H1 (cell line): ENCODE data around the gene SPTLC3. TPM values are rescaled to one million over a fixed set of nuclear protein-coding genes. Genes with fewer than 3 reads are reported as not detected.

ENCODE experiments used
- CREB1 ChIP-seq: IDR thresholded peaks from 2 replicates; pipeline ENCODE4 v1.6.1; 2012; ENCODE audit warnings: inconsistent platforms
- POU5F1 ChIP-seq: IDR thresholded peaks from 2 replicates; pipeline ENCODE4 v1.6.1; 2011; ENCODE audit warnings: low read depth, mild to moderate bottlenecking, low read length, moderate library complexity
- RFX5 ChIP-seq: IDR thresholded peaks from 2 replicates; pipeline ENCODE4 v1.6.1; 2011; ENCODE audit warnings: low read depth, low read length, improper control_type of control experiment, borderline replicate concordance
- SIN3A ChIP-seq, 2 experiments: IDR thresholded peaks in 1 of 2; conservative IDR thresholded peaks in 1 of 2; 2 replicates each; pipeline ENCODE4 v1.6.1; 2011 to 2012; ENCODE audit warnings: low read length in 2 of 2, improper control_type of control experiment in 1 of 2, low read depth in 1 of 2, mild to moderate bottlenecking in 1 of 2
- TEAD4 ChIP-seq: IDR thresholded peaks from 2 replicates; pipeline ENCODE4 v1.6.1; 2012; ENCODE audit warnings: low read depth, low read length, inconsistent platforms, mixed read lengths
- polyA plus RNA-seq, 7 experiments: library from polyadenylated mRNA; depleted of rRNA in 3 of 7; stranded (reverse) in 5 of 7; unstranded in 2 of 7; fragments of >200 nt in 5 of 7; fragments of 200-250 nt in 2 of 7; gene quantifications; 1 replicate in 5 of 7; 2 replicates in 1 of 7; 4 replicates in 1 of 7; pipeline versions ENCODE4 v1.2.1 to v1.2.3, GENCODE V29; 2011 to 2013; ENCODE audit warnings: missing spikeins in 2 of 7, mixed read lengths in 2 of 7
- total RNA-seq: library from RNA; stranded (reverse); fragmentation: NEBNext Ultra II Directional; extraction: Animal tissue kit (Norgen Biotek cat#: 25700); gene quantifications from 2 replicates; pipeline ENCODE4 v1.2.1, GENCODE V29; 2021

Gene SPTLC3
- total and polyA plus RNA-seq, 2 of the 8 experiments (the other 6 are each of a cell fraction or from before 2014, with no cell fraction given) = 0.23 to 0.82 TPM

DNA sequence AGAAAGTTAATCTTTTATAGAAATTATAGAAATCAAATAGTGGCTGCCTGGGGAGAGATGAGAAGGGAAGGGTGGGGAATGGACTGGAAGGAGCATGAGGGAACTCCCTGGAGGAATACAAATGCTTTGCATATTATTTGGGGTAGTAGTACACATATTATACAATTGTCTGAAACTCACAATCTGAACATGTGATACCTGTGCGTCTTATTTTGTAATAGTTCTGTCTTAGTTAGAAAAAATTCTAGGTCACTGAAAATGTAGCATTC, 30.7 kb upstream of the SPTLC3 start (continued):
- no peak for TF ChIP-seq TEAD4
- no peak for TF ChIP-seq POU5F1
- no peak for TF ChIP-seq RFX5
- TF ChIP-seq SIN3A (conservative IDR thresholded peaks at IDR 0.05 in 1 of 2, IDR thresholded peaks at IDR 0.05 in 1 of 2; ENCODE audit: low read depth in 1 of 2, low read length in 2 of 2) = no peak
- no peak for TF ChIP-seq CREB1
- TF ChIP-seq, all 59 proteins: peak for 0
